ENCODE data around the gene GPX3. TPM values are rescaled to one million over a fixed set of nuclear protein-coding genes. Genes with fewer than 3 reads are reported as not detected.

Gene GPX3
- total RNA-seq, 4 donors from 2014 or later = 5.7 to 1,241 (median 263) TPM

GRCh38 chr5:151065609-151066008 is 45.2 kb downstream of the GPX3 start:
- H3K36me3 ChIP-seq = no peaks in the 10 kb centered on the region
- DNase-seq = no peak
- H3K4me3 ChIP-seq = no peak overlapping the region
- H3K27me3 ChIP-seq = no peaks in the 10 kb centered on the region
- intact Hi-C loops (cut with DNase I; ENCODE audit: low total_unique reads) = no loop called here
- no peaks in the 10 kb centered on the region for H3K9me3 ChIP-seq
- no peak overlapping the region for H3K27ac ChIP-seq
- TF ChIP-seq CTCF (IDR thresholded peaks at IDR 0.05) (no peak), POLR2A (IDR thresholded peaks at IDR 0.05) (no peak)
- peaks cover 0 to 20% of the 10 kb centered on the region in 2 donors for H3K4me1 ChIP-seq

- H3K27me3 ChIP-seq = no peaks in the 10 kb centered on the region
- no peak for DNase-seq
- no peak overlapping the region for H3K4me3 ChIP-seq
- intact Hi-C loops (cut with DNase I; ENCODE audit: low total_unique reads) = no loop called here
- peaks cover 0 to 20% of the 10 kb centered on the region in 2 donors for H3K4me1 ChIP-seq
- H3K27ac ChIP-seq = no peak overlapping the region
- no peaks in the 10 kb centered on the region for H3K36me3 ChIP-seq
- no peak for TF ChIP-seq POLR2A (IDR thresholded peaks at IDR 0.05)
- no peak for TF ChIP-seq CTCF (IDR thresholded peaks at IDR 0.05)
- no peaks in the 10 kb centered on the region for H3K9me3 ChIP-seq
Observed at GRCh38 chr5:151066920-151067319, 46.5 kb downstream of the GPX3 start.

GRCh38 chr5:151067632-151068432 is 47.4 kb downstream of the GPX3 start:
- no peak overlapping the region for H3K4me3 ChIP-seq
- H3K36me3 ChIP-seq = no peaks in the 10 kb centered on the region
- peaks cover 0 to 19% of the 10 kb centered on the region in 2 donors for H3K4me1 ChIP-seq
- intact Hi-C loops (cut with DNase I; ENCODE audit: low total_unique reads) = no loop called here
- no peaks in the 10 kb centered on the region for H3K27me3 ChIP-seq
- peak overlapping the region in 1 of 2 donors; percentile 24 for H3K27ac ChIP-seq
- H3K9me3 ChIP-seq = no peaks in the 10 kb centered on the region
- TF ChIP-seq POLR2A (IDR thresholded peaks at IDR 0.05) (no peak), CTCF (IDR thresholded peaks at IDR 0.05) (no peak)
- DNase-seq = no peak

GRCh38 chr5:151068433-151069197 is 48.2 kb downstream of the GPX3 start:
- Histone ChIP-seq H3K27ac (peak overlapping the region; percentile 24 to 36), H3K36me3 (no peaks in the 10 kb centered on the region)

More at GRCh38 chr5:151068433-151069197, 48.2 kb downstream of the GPX3 start:
- TF ChIP-seq POLR2A (IDR thresholded peaks at IDR 0.05) = no peak
- no peak for TF ChIP-seq CTCF (IDR thresholded peaks at IDR 0.05)
- intact Hi-C loops (cut with DNase I; ENCODE audit: low total_unique reads) = no loop called here
- H3K4me3 ChIP-seq = no peak overlapping the region
- no peak for DNase-seq
- peaks cover 0 to 14% of the 10 kb centered on the region in 2 donors for H3K4me1 ChIP-seq
- no peaks in the 10 kb centered on the region for H3K27me3 ChIP-seq
- no peaks in the 10 kb centered on the region for H3K9me3 ChIP-seq
